ENCODE data around the gene MBTD1. TPM values are rescaled to one million over a fixed set of nuclear protein-coding genes. Genes with fewer than 3 reads are reported as not detected.

The MBTD1 gene
- total RNA-seq, 2 experiments from 2014 or later = 7.0 to 10.2 TPM

DNA sequence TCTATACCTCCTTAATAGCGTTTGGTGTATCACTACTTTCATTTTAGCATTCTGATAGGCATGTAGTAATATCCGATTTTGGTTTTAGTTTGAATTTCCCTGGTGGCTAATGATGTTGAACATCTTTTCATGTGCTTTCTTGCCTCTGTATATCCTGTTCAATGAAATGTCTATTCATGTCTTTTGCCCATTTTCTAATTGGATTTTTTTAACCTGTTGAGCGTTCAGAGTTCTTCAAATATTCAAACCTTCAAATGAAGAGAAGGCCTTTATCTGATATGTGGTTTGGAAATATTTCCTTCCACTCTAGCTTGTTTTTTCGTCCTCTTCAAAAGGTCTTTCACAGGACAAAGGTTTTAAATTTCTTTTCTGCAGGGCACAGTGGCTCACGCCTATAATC, 108.9 kb downstream of the MBTD1 start:
- no peaks in the 10 kb centered on the region for H3K27me3 Mint-ChIP-seq
- intact Hi-C loops (cut with micrococcal nuclease) = loop anchor here (5.0 to 10.0 kb wide), 2 partner anchors 149 to 286 kb away; partner anchors contain the start of gene TOB1
- no peaks in the 10 kb centered on the region for H3K36me3 Mint-ChIP-seq (ENCODE audit: low read depth)
- ATAC-seq (no peak), DNase-seq (no peak)
- H3K27ac Mint-ChIP-seq = no peak overlapping the region
- no peak for TF ChIP-seq CTCF (IDR thresholded peaks at IDR 0.05)
- no peaks in the 10 kb centered on the region for H3K9me3 Mint-ChIP-seq
- POLR2A ChIA-PET = no interaction called here
- no peak overlapping the region for H3K4me3 Mint-ChIP-seq
- CTCF ChIA-PET = no interaction called here
- H3K4me1 Mint-ChIP-seq (ENCODE audit: low read depth) = peaks cover 22% of the 10 kb centered on the region

- CTCF ChIA-PET = interaction anchor here (2.1 kb wide), 1 partner anchor 149 kb away, joined by 8 read pairs; no protein-coding TSS in a partner anchor
- H3K27me3 Mint-ChIP-seq = no peaks in the 10 kb centered on the region
- H3K4me1 Mint-ChIP-seq (ENCODE audit: low read depth) = peaks cover 15% of the 10 kb centered on the region
- DNase-seq (no peak), ATAC-seq (no peak)
- no peaks in the 10 kb centered on the region for H3K36me3 Mint-ChIP-seq (ENCODE audit: low read depth)
- POLR2A ChIA-PET = no interaction called here
- intact Hi-C loops (cut with micrococcal nuclease) = no loop called here
- no peaks in the 10 kb centered on the region for H3K9me3 Mint-ChIP-seq
- no peak overlapping the region for H3K4me3 Mint-ChIP-seq
- no peak overlapping the region for H3K27ac Mint-ChIP-seq
- TF ChIP-seq CTCF (IDR thresholded peaks at IDR 0.05) = no peak
Measured at GRCh38 chr17:51149163-51149562, 110.7 kb downstream of the MBTD1 start.

DNA sequence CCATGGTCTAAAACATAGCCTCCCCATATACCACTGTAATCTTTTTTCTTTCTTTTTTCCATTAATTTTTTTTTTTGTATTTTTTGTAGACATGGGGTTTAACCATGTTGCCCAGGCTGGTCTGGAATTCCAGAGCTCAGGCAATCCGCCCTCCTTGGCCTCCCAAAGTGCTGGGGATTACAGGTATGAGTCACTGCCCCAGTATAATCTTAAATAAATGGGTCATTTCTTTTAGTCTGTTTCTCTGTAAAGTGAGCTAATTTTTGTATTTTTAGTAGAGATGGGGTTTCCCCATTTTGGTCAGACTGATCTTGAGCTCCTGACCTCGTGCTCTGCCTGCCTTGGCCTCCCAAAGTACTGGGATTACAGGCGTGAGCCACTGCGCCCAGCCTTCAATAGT, 112.2 kb downstream of the MBTD1 start:
- ChIA-PET CTCF (interaction anchor here (0.6 to 2.1 kb wide), 4 partner anchors 16 to 282 kb away, joined by 3 to 8 read pairs (median 3); partner anchors contain the start of gene TOB1), POLR2A (interaction anchor here (1.0 kb wide), 1 partner anchor 27 kb away, joined by 4 read pairs; the partner anchor contains the start of gene SPAG9)
- Mint-ChIP-seq H3K36me3 (ENCODE audit: low read depth) (no peaks in the 10 kb centered on the region), H3K4me1 (ENCODE audit: low read depth) (peaks cover 15% of the 10 kb centered on the region), H3K27me3 (no peaks in the 10 kb centered on the region), H3K4me3 (no peak overlapping the region), H3K27ac (peak overlapping the region; percentile 64), H3K9me3 (no peaks in the 10 kb centered on the region)
- no peak for TF ChIP-seq CTCF (IDR thresholded peaks at IDR 0.05)
- DNase-seq = peak; percentile 21
- intact Hi-C loops (cut with micrococcal nuclease) = no loop called here
- peak; percentile 60 for ATAC-seq

- Mint-ChIP-seq H3K36me3 (ENCODE audit: low read depth) (no peaks in the 10 kb centered on the region), H3K27ac (no peak overlapping the region), H3K4me3 (no peak overlapping the region), H3K27me3 (no peaks in the 10 kb centered on the region), H3K4me1 (ENCODE audit: low read depth) (peaks cover 15% of the 10 kb centered on the region), H3K9me3 (no peaks in the 10 kb centered on the region)
- no peak for DNase-seq
- POLR2A ChIA-PET = no interaction called here
- no peak for ATAC-seq
- CTCF ChIA-PET = interaction anchor here (1.1 kb wide), 1 partner anchor 9 kb away, joined by 3 read pairs; the partner anchor contains the start of gene NME1
- TF ChIP-seq CTCF (IDR thresholded peaks at IDR 0.05) = no peak
- intact Hi-C loops (cut with micrococcal nuclease) = no loop called here
Measured at GRCh38 chr17:51144266-51145022, 115.4 kb downstream of the MBTD1 start.

- H3K36me3 Mint-ChIP-seq (ENCODE audit: low read depth) = no peaks in the 10 kb centered on the region
- TF ChIP-seq CTCF (IDR thresholded peaks at IDR 0.05) = no peak
- ChIA-PET CTCF (no interaction called here), POLR2A (interaction anchor here (1.0 kb wide), 1 partner anchor 22 kb away, joined by 3 read pairs; the partner anchor contains the start of gene SPAG9)
- ATAC-seq = no peak
- intact Hi-C loops (cut with micrococcal nuclease) = no loop called here
- H3K9me3 Mint-ChIP-seq = no peaks in the 10 kb centered on the region
- H3K27ac Mint-ChIP-seq = no peak overlapping the region
- no peak for DNase-seq
- no peak overlapping the region for H3K4me3 Mint-ChIP-seq
- H3K4me1 Mint-ChIP-seq (ENCODE audit: low read depth) = peaks cover 12% of the 10 kb centered on the region
- no peaks in the 10 kb centered on the region for H3K27me3 Mint-ChIP-seq
Measured at GRCh38 chr17:51142597-51142996, 117.3 kb downstream of the MBTD1 start.
